ENCODE measurements around the gene SPAG17.

Gene SPAG17

GRCh38 chr1:118047006-118047649 lies 137.9 kb downstream of the SPAG17 start:
- FAIRE-seq (no peak), DNase-seq (ENCODE audit: insufficient read length, low spot score) (no peak)
- no peak for TF ChIP-seq POLR2A (IDR thresholded peaks at IDR 0.05; ENCODE audit: low read depth, low read length)

- FAIRE-seq (no peak), DNase-seq (ENCODE audit: insufficient read length, low spot score) (no peak)
- TF ChIP-seq POLR2A (IDR thresholded peaks at IDR 0.05; ENCODE audit: low read depth, low read length) = no peak
These were observed 141.4 kb downstream of the SPAG17 start for GRCh38 chr1:118043624-118044023.

GRCh38 chr1:118042501-118042900 lies 142.5 kb downstream of the SPAG17 start:
- DNase-seq (ENCODE audit: insufficient read length, low spot score) = no peak
- no peak for FAIRE-seq
- no peak for TF ChIP-seq POLR2A (IDR thresholded peaks at IDR 0.05; ENCODE audit: low read depth, low read length)

GRCh38 chr1:118039170-118039569 lies 145.9 kb downstream of the SPAG17 start:
- no peak for FAIRE-seq
- TF ChIP-seq POLR2A (IDR thresholded peaks at IDR 0.05; ENCODE audit: low read depth, low read length) = no peak
- no peak for DNase-seq (ENCODE audit: insufficient read length, low spot score)

- FAIRE-seq (no peak), DNase-seq (ENCODE audit: insufficient read length, low spot score) (no peak)
- TF ChIP-seq POLR2A (IDR thresholded peaks at IDR 0.05; ENCODE audit: low read depth, low read length) = no peak
These were observed 152.1 kb downstream of the SPAG17 start for GRCh38 chr1:118032883-118033282.

GRCh38 chr1:118028267-118028666 lies 156.8 kb downstream of the SPAG17 start:
- TF ChIP-seq POLR2A (IDR thresholded peaks at IDR 0.05; ENCODE audit: low read depth, low read length) = no peak
- FAIRE-seq = no peak
- DNase-seq (ENCODE audit: insufficient read length, low spot score) = no peak

- no peak for DNase-seq (ENCODE audit: insufficient read length, low spot score)
- TF ChIP-seq POLR2A (IDR thresholded peaks at IDR 0.05; ENCODE audit: low read depth, low read length) = no peak
- no peak for FAIRE-seq
These were observed 161.8 kb downstream of the SPAG17 start for GRCh38 chr1:118023199-118023598.

- FAIRE-seq (no peak), DNase-seq (ENCODE audit: insufficient read length, low spot score) (no peak)
- TF ChIP-seq POLR2A (IDR thresholded peaks at IDR 0.05; ENCODE audit: low read depth, low read length) = no peak
These were observed 163.4 kb downstream of the SPAG17 start for GRCh38 chr1:118021668-118022067.

- DNase-seq (ENCODE audit: insufficient read length, low spot score) = no peak
- no peak for TF ChIP-seq POLR2A (IDR thresholded peaks at IDR 0.05; ENCODE audit: low read depth, low read length)
- FAIRE-seq = no peak
These were observed 167.0 kb downstream of the SPAG17 start for GRCh38 chr1:118018060-118018459.

GRCh38 chr1:118013938-118014337 lies 171.1 kb downstream of the SPAG17 start:
- FAIRE-seq (no peak), DNase-seq (ENCODE audit: insufficient read length, low spot score) (no peak)
- no peak for TF ChIP-seq POLR2A (IDR thresholded peaks at IDR 0.05; ENCODE audit: low read depth, low read length)

- FAIRE-seq = no peak
- no peak for DNase-seq (ENCODE audit: insufficient read length, low spot score)
- no peak for TF ChIP-seq POLR2A (IDR thresholded peaks at IDR 0.05; ENCODE audit: low read depth, low read length)
These were observed 171.7 kb downstream of the SPAG17 start for GRCh38 chr1:118013336-118013735.

- no peak for TF ChIP-seq POLR2A (IDR thresholded peaks at IDR 0.05; ENCODE audit: low read depth, low read length)
- FAIRE-seq = no peak
- no peak for DNase-seq (ENCODE audit: insufficient read length, low spot score)
These were observed 172.4 kb downstream of the SPAG17 start for GRCh38 chr1:118012515-118013124.

GRCh38 chr1:118008011-118008410 lies 177.0 kb downstream of the SPAG17 start:
- DNase-seq (ENCODE audit: insufficient read length, low spot score) (no peak), FAIRE-seq (no peak)
- no peak for TF ChIP-seq POLR2A (IDR thresholded peaks at IDR 0.05; ENCODE audit: low read depth, low read length)

- DNase-seq (ENCODE audit: insufficient read length, low spot score) = no peak
- TF ChIP-seq POLR2A (IDR thresholded peaks at IDR 0.05; ENCODE audit: low read depth, low read length) = no peak
- no peak for FAIRE-seq
These were observed 177.6 kb downstream of the SPAG17 start for GRCh38 chr1:118007391-118007790.

GRCh38 chr1:118004312-118004711 lies 180.7 kb downstream of the SPAG17 start:
- FAIRE-seq = no peak
- no peak for DNase-seq (ENCODE audit: insufficient read length, low spot score)
- no peak for TF ChIP-seq POLR2A (IDR thresholded peaks at IDR 0.05; ENCODE audit: low read depth, low read length)

All from H54 (cell line).